ENCODE measurements around the gene MRE11.

Gene MRE11

DNA sequence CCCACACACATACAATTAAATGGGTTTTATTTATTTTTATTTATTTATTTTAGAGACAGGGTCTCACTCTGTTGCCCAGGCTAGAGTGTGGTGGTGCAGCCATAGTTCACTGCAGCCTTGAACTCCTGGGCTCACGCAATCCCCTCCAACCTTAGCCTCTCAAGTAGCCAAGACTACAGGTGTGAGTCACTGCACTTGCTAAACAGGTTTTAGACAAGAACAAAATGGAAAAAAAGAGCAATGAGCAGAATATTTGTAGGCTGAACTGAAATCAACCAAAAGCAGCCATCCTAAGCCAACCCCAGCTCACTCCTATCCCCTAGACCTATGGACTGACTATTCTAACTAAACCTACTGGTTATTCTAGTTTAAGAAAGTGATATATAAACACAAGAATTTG is 37.8 kb downstream of the MRE11 start:
- DNase-seq (ENCODE audit: low read depth) = no peak
- TF ChIP-seq, protein P1, sequence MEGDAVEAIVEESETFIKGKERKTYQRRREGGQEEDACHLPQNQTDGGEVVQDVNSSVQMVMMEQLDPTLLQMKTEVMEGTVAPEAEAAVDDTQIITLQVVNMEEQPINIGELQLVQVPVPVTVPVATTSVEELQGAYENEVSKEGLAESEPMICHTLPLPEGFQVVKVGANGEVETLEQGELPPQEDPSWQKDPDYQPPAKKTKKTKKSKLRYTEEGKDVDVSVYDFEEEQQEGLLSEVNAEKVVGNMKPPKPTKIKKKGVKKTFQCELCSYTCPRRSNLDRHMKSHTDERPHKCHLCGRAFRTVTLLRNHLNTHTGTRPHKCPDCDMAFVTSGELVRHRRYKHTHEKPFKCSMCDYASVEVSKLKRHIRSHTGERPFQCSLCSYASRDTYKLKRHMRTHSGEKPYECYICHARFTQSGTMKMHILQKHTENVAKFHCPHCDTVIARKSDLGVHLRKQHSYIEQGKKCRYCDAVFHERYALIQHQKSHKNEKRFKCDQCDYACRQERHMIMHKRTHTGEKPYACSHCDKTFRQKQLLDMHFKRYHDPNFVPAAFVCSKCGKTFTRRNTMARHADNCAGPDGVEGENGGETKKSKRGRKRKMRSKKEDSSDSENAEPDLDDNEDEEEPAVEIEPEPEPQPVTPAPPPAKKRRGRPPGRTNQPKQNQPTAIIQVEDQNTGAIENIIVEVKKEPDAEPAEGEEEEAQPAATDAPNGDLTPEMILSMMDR (IDR thresholded peaks at IDR 0.05; ENCODE audit: low read depth, low read length, missing control alignments) = no peak
- no peak overlapping the region for H3K4me3 ChIP-seq (ENCODE audit: low read depth, low read length)
- in situ Hi-C loops (cut with HindIII; ENCODE audit: low sequenced_read_pairs) = no loop called here

DNA sequence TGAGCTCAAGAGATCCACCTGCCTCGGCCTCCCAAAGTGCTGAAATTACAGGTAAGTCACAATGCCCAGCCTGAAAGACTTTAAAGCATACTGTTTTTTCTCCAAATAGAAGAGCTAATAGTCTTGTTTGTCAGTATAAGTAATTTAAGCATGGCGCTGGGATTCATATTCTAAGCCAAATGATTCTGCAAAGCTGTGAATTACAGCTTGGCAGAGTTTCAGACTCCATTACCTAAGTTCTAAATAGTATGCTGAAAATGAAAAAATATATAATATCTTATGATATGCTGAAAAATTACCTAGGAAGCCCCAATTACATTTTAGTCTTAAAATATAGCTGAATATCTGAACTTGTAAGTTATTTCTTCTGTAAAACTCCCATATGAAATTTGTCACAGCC is 39.3 kb downstream of the MRE11 start:
- in situ Hi-C loops (cut with HindIII; ENCODE audit: low sequenced_read_pairs) = no loop called here
- no peak for DNase-seq (ENCODE audit: low read depth)
- no peak overlapping the region for H3K4me3 ChIP-seq (ENCODE audit: low read depth, low read length)
- TF ChIP-seq, protein P1 (IDR thresholded peaks at IDR 0.05; ENCODE audit: low read depth, low read length, missing control alignments) = no peak

DNA sequence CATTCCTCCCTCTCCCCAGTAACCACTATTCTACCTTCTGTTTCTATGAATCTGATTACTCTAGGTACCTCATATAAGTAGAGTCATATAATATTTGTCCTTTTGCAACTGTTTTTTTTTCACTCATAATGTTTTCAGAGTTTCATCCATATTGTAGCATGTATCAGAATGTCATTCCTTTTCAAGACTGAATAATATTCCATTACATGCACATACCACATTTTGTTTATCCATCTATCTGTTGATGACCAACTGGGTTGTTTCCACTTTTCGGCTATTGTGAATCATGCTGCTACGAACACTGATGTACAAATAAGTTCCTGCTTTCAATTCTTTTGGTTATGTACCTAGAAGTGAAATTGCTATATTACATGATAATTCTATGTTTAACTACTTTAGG is 40.7 kb downstream of the MRE11 start:
- H3K4me3 ChIP-seq (ENCODE audit: low read depth, low read length) = no peak overlapping the region
- TF ChIP-seq, protein P1 (IDR thresholded peaks at IDR 0.05; ENCODE audit: low read depth, low read length, missing control alignments) = no peak
- in situ Hi-C loops (cut with HindIII; ENCODE audit: low sequenced_read_pairs) = no loop called here
- no peak for DNase-seq (ENCODE audit: low read depth)

DNA sequence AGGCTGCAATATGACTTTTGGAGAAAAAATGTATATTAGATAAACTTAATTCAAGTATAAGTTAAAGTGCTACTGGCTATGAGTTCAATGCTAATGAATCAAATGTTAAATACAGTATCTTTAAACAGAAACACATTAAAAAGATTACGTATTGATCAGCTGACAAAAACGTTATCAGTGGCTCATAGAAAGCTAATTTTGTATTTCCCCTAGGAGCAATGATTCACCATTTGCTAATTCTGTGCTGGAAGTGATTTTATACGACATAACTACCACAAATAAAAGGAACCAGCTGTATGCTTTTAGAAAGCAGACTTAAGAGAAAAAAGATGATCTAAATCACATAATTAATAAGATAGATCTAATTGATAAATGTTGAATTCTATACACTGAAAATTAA is 43.6 kb downstream of the MRE11 start:
- TF ChIP-seq, protein P1 (IDR thresholded peaks at IDR 0.05; ENCODE audit: low read depth, low read length, missing control alignments) = no peak
- no peak for DNase-seq (ENCODE audit: low read depth)
- H3K4me3 ChIP-seq (ENCODE audit: low read depth, low read length) = no peak overlapping the region
- in situ Hi-C loops (cut with HindIII; ENCODE audit: low sequenced_read_pairs) = no loop called here

DNA sequence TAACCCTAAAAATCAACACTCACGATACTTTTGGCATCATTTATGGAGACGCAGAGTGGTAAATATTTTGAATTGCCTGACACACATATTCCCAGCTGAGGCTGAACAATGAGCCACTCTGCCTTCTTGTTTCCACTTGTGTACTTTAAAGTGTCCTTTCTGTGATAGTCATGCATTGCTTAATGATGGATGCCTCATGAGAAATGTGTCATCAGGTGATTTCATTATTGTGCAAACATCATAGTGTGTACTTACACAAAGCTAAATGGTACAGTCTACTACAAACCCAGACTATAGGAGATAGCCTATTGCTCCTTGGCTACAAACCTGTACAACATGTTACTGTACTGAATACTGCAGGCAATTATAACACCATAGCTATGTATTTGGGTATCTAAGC is 44.2 kb downstream of the MRE11 start:
- in situ Hi-C loops (cut with HindIII; ENCODE audit: low sequenced_read_pairs) = no loop called here
- TF ChIP-seq, protein P1 (IDR thresholded peaks at IDR 0.05; ENCODE audit: low read depth, low read length, missing control alignments) = no peak
- DNase-seq (ENCODE audit: low read depth) = no peak
- H3K4me3 ChIP-seq (ENCODE audit: low read depth, low read length) = no peak overlapping the region

DNA sequence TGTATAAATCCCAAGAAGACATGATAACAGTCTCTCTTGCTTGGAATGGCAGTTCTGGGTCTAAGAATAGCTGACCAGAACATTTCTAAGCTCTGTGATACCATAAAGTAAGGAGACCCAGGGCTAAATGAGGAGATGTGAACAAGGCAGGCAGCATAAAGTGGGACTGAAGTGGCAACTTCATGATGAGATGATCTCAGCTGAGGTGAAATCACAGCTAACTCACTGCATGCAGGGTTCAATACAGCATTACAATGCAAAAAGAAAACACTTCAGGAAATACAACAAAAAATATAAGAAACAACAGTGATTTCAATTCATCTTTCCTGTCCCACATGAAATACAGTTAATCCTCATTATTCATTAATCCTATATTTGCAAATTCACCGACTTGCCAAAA is 44.6 kb downstream of the MRE11 start:
- DNase-seq (ENCODE audit: low read depth) = no peak

More for the DNA sequence above, 44.6 kb downstream of the MRE11 start:
- in situ Hi-C loops (cut with HindIII; ENCODE audit: low sequenced_read_pairs) = no loop called here
- no peak overlapping the region for H3K4me3 ChIP-seq (ENCODE audit: low read depth, low read length)
- TF ChIP-seq, protein P1 (IDR thresholded peaks at IDR 0.05; ENCODE audit: low read depth, low read length, missing control alignments) = no peak
